KMS-11 (cell line): Measurements from ENCODE around the gene EPC2.

Experiments
- H2AFZ ChIP-seq: fragments of 200-600 bp; sonication (generic); 2 replicates; pipeline ENCODE4 v1.6.1; 2016; ENCODE audit warnings: antibody characterized with exemption, mixed run types, low read depth
- H3K27ac ChIP-seq: fragments of 200-600 bp; sonication (generic); 2 replicates; pipeline ENCODE4 v1.6.1; 2016; ENCODE audit warnings: mild to moderate bottlenecking, mixed run types
- H3K27me3 ChIP-seq: fragments of 200-600 bp; sonication (generic); 2 replicates; pipeline ENCODE4 v1.6.1; 2017; ENCODE audit warnings: mild to moderate bottlenecking, low read depth, mixed run types, moderate library complexity; ENCODE audit not compliant: insufficient read depth
- H3K36me3 ChIP-seq: fragments of 200-600 bp; sonication (generic); 2 replicates; pipeline ENCODE4 v1.6.1; 2017; ENCODE audit warnings: mild to moderate bottlenecking, mixed run types; ENCODE audit not compliant: insufficient read depth
- H3K4me1 ChIP-seq: fragments of 200-600 bp; sonication (generic); 2 replicates; pipeline ENCODE4 v1.6.1; 2016; ENCODE audit warnings: mild to moderate bottlenecking, low read depth, mixed run types; ENCODE audit not compliant: poor library complexity, severe bottlenecking
- H3K4me2 ChIP-seq: fragments of 200-600 bp; sonication (generic); 2 replicates; pipeline ENCODE4 v1.7.0; 2016; ENCODE audit warnings: mild to moderate bottlenecking, mixed run types
- H3K4me3 ChIP-seq: fragments of 200-600 bp; sonication (generic); IDR thresholded peaks from 2 replicates; pipeline ENCODE4 v1.6.1; 2017; ENCODE audit warnings: low read depth, low read length, mixed read lengths; ENCODE audit not compliant: insufficient read depth
- H3K79me2 ChIP-seq: fragments of 200-600 bp; sonication (generic); 2 replicates; pipeline ENCODE4 v1.6.1; 2016; ENCODE audit warnings: low read depth, mixed run types; ENCODE audit not compliant: insufficient read depth
- H3K9ac ChIP-seq: fragments of 200-600 bp; sonication (generic); 2 replicates; pipeline ENCODE4 v1.6.1; 2016; ENCODE audit warnings: mild to moderate bottlenecking, mixed run types
- H4K20me1 ChIP-seq: fragments of 200-600 bp; sonication (generic); 2 replicates; pipeline ENCODE4 v1.6.1; 2016; ENCODE audit warnings: mild to moderate bottlenecking, mixed run types; ENCODE audit not compliant: insufficient read depth
- CTCF ChIP-seq: fragments of 200-600 bp; sonication (generic); conservative IDR thresholded peaks from 2 replicates; pipeline ENCODE4 v1.6.1; 2017; ENCODE audit warnings: low read depth, mild to moderate bottlenecking, antibody characterized with exemption, low read length, moderate library complexity, mixed read lengths

EPC2 gene

GRCh38 chr2:148702475-148702874 is 57.9 kb downstream of the EPC2 start:
- Histone ChIP-seq H3K36me3 (no peaks in the 10 kb centered on the region), H4K20me1 (no peaks in the 10 kb centered on the region), H3K79me2 (peaks cover 4% of the 10 kb centered on the region; the same call in 1 of the 2 replicates)

GRCh38 chr2:148704247-148704646 is 59.7 kb downstream of the EPC2 start:
- H3K9ac ChIP-seq = no peak overlapping the region

More at GRCh38 chr2:148702475-148702874, 57.9 kb downstream of the EPC2 start:
- no peak overlapping the region for H3K4me3 ChIP-seq
- no peak overlapping the region for H3K27ac ChIP-seq
- no peak overlapping the region for H3K9ac ChIP-seq
- no peak overlapping the region for H2AFZ ChIP-seq
- H3K4me1 ChIP-seq = no peaks in the 10 kb centered on the region
- no peaks in the 10 kb centered on the region for H3K27me3 ChIP-seq
- no peak for TF ChIP-seq CTCF
- H3K4me2 ChIP-seq = no peak overlapping the region

GRCh38 chr2:148716378-148716920 is 71.9 kb downstream of the EPC2 start:
- no peaks in the 10 kb centered on the region for H3K27me3 ChIP-seq
- peaks cover 8% of the 10 kb centered on the region for H3K4me1 ChIP-seq
- no peak overlapping the region for H3K9ac ChIP-seq
- H3K79me2 ChIP-seq = peaks cover 37% of the 10 kb centered on the region; the same call in 1 of the 2 replicates
- no peaks in the 10 kb centered on the region for H4K20me1 ChIP-seq
- no peak overlapping the region for H3K4me3 ChIP-seq
- TF ChIP-seq CTCF = no peak
- H2AFZ ChIP-seq = no peak overlapping the region
- no peak overlapping the region for H3K27ac ChIP-seq
- no peak overlapping the region for H3K4me2 ChIP-seq
- H3K36me3 ChIP-seq = no peaks in the 10 kb centered on the region

More at GRCh38 chr2:148704247-148704646, 59.7 kb downstream of the EPC2 start:
- H3K4me1 ChIP-seq = no peaks in the 10 kb centered on the region
- H3K27me3 ChIP-seq = no peaks in the 10 kb centered on the region
- no peaks in the 10 kb centered on the region for H3K36me3 ChIP-seq
- no peak overlapping the region for H2AFZ ChIP-seq
- no peak overlapping the region for H3K4me3 ChIP-seq
- TF ChIP-seq CTCF = no peak
- H3K27ac ChIP-seq = no peak overlapping the region
- no peaks in the 10 kb centered on the region for H4K20me1 ChIP-seq
- no peak overlapping the region for H3K4me2 ChIP-seq
- H3K79me2 ChIP-seq = peaks cover 4% of the 10 kb centered on the region; the same call in 1 of the 2 replicates

- Histone ChIP-seq H3K4me2 (no peak overlapping the region), H3K9ac (no peak overlapping the region), H3K4me3 (no peak overlapping the region), H3K36me3 (no peaks in the 10 kb centered on the region), H3K27ac (no peak overlapping the region), H4K20me1 (no peaks in the 10 kb centered on the region), H3K4me1 (peaks cover 13% of the 10 kb centered on the region), H3K79me2 (peaks cover 38% of the 10 kb centered on the region; the same call in 1 of the 2 replicates), H3K27me3 (no peaks in the 10 kb centered on the region), H2AFZ (no peak overlapping the region)
- no peak for TF ChIP-seq CTCF
Measured at GRCh38 chr2:148718039-148718438, 73.5 kb downstream of the EPC2 start.
